ENCODE results near the gene MYCN. TPM values are rescaled to one million over a fixed set of nuclear protein-coding genes. Genes with fewer than 3 reads are reported as not detected.

The MYCN gene
- total and polyA plus RNA-seq, 4 donors = 7.9 to 25.8 (median 16.2) TPM

GRCh38 chr2:15936277-15937104 is 3.9 kb upstream of the MYCN start:
- 90% methylated on average over 3 of the region's 5 CpGs for WGBS (ENCODE audit: insufficient coverage)
- no peak for DNase-seq (ENCODE audit: low read depth in 4 of 6, low spot score in 6 of 6)
- Histone ChIP-seq H3K36me3 (ENCODE audit: control insufficient read depth, insufficient read depth, low read length) (no peaks in the 10 kb centered on the region), H3K4me3 (ENCODE audit: low read depth, low read length) (no peak overlapping the region), H3K27me3 (ENCODE audit: control insufficient read depth, insufficient read depth, low read length) (no peaks in the 10 kb centered on the region), H3K9me3 (ENCODE audit: control insufficient read depth, insufficient read depth, low read length) (no peaks in the 10 kb centered on the region), H3K27ac (ENCODE audit: low read depth, low read length) (no peak overlapping the region), H3K4me1 (ENCODE audit: control insufficient read depth, insufficient read depth, low read length) (peaks cover 23% of the 10 kb centered on the region)

- Histone ChIP-seq H3K36me3 (ENCODE audit: control insufficient read depth, insufficient read depth, low read length) (peaks cover 5% of the 10 kb centered on the region), H3K27me3 (ENCODE audit: control insufficient read depth, insufficient read depth, low read length) (no peaks in the 10 kb centered on the region), H3K9me3 (ENCODE audit: control insufficient read depth, insufficient read depth, low read length) (no peaks in the 10 kb centered on the region), H3K4me3 (ENCODE audit: low read depth, low read length) (no peak overlapping the region), H3K27ac (ENCODE audit: low read depth, low read length) (no peak overlapping the region), H3K4me1 (ENCODE audit: control insufficient read depth, insufficient read depth, low read length) (peaks cover 28% of the 10 kb centered on the region)
- DNase-seq (ENCODE audit: low read depth in 4 of 6, low spot score in 6 of 6) = no peak
- 100% methylated on average over 5 of the region's 8 CpGs for WGBS (ENCODE audit: insufficient coverage)
Observed at GRCh38 chr2:15937105-15937881, 3.1 kb upstream of the MYCN start.

- Histone ChIP-seq H3K4me3 (ENCODE audit: low read depth, low read length) (no peak overlapping the region), H3K36me3 (ENCODE audit: control insufficient read depth, insufficient read depth, low read length) (peaks cover 8% of the 10 kb centered on the region), H3K9me3 (ENCODE audit: control insufficient read depth, insufficient read depth, low read length) (no peaks in the 10 kb centered on the region), H3K27ac (ENCODE audit: low read depth, low read length) (no peak overlapping the region), H3K27me3 (ENCODE audit: control insufficient read depth, insufficient read depth, low read length) (no peaks in the 10 kb centered on the region), H3K4me1 (ENCODE audit: control insufficient read depth, insufficient read depth, low read length) (peaks cover 33% of the 10 kb centered on the region)
- WGBS (ENCODE audit: insufficient coverage) = 79% methylated on average over 3 of the region's 7 CpGs
- DNase-seq (ENCODE audit: low read depth in 4 of 6, low spot score in 6 of 6) = no peak
Observed at GRCh38 chr2:15937882-15938802, 2.2 kb upstream of the MYCN start.

GRCh38 chr2:15938803-15939555 is 1.4 kb upstream of the MYCN start:
- no peak for DNase-seq (ENCODE audit: low read depth in 4 of 6, low spot score in 6 of 6)
- Histone ChIP-seq H3K9me3 (ENCODE audit: control insufficient read depth, insufficient read depth, low read length) (no peaks in the 10 kb centered on the region), H3K27me3 (ENCODE audit: control insufficient read depth, insufficient read depth, low read length) (no peaks in the 10 kb centered on the region), H3K27ac (ENCODE audit: low read depth, low read length) (peak overlapping the region; percentile 16), H3K4me3 (ENCODE audit: low read depth, low read length) (peak overlapping the region; percentile 82), H3K4me1 (ENCODE audit: control insufficient read depth, insufficient read depth, low read length) (peaks cover 41% of the 10 kb centered on the region), H3K36me3 (ENCODE audit: control insufficient read depth, insufficient read depth, low read length) (peaks cover 8% of the 10 kb centered on the region)
- WGBS (ENCODE audit: insufficient coverage) = 38% methylated on average over 1 of the region's 8 CpGs

GRCh38 chr2:15939556-15939853 is 845 bp upstream of the MYCN start:
- 4% methylated on average over 21 of the region's 21 CpGs for WGBS (ENCODE audit: insufficient coverage)
- H3K9me3 ChIP-seq (ENCODE audit: control insufficient read depth, insufficient read depth, low read length) = no peaks in the 10 kb centered on the region
- H3K27me3 ChIP-seq (ENCODE audit: control insufficient read depth, insufficient read depth, low read length) = no peaks in the 10 kb centered on the region
- peak overlapping the region; percentile 16 for H3K27ac ChIP-seq (ENCODE audit: low read depth, low read length)
- peaks cover 41% of the 10 kb centered on the region for H3K4me1 ChIP-seq (ENCODE audit: control insufficient read depth, insufficient read depth, low read length)
- peaks cover 8% of the 10 kb centered on the region for H3K36me3 ChIP-seq (ENCODE audit: control insufficient read depth, insufficient read depth, low read length)
- peak in 1 of 6 donors; percentile 77 for DNase-seq (ENCODE audit: low read depth in 4 of 6, low spot score in 6 of 6)
- peak overlapping the region; percentile 82 for H3K4me3 ChIP-seq (ENCODE audit: low read depth, low read length)

- Histone ChIP-seq H3K27me3 (ENCODE audit: control insufficient read depth, insufficient read depth, low read length) (no peaks in the 10 kb centered on the region), H3K4me3 (ENCODE audit: low read depth, low read length) (peak overlapping the region; percentile 82), H3K27ac (ENCODE audit: low read depth, low read length) (peak overlapping the region; percentile 77), H3K9me3 (ENCODE audit: control insufficient read depth, insufficient read depth, low read length) (no peaks in the 10 kb centered on the region), H3K36me3 (ENCODE audit: control insufficient read depth, insufficient read depth, low read length) (peaks cover 14% of the 10 kb centered on the region), H3K4me1 (ENCODE audit: control insufficient read depth, insufficient read depth, low read length) (peaks cover 45% of the 10 kb centered on the region)
- under 1% methylated on average over 49 of the region's 52 CpGs for WGBS (ENCODE audit: insufficient coverage)
- peak in 4 of 6 donors; percentile 28 to 80 (median 50) for DNase-seq (ENCODE audit: low read depth in 4 of 6, low spot score in 6 of 6)
Observed at GRCh38 chr2:15940661-15941480, 521 bp downstream of the MYCN start.

- Histone ChIP-seq H3K4me3 (ENCODE audit: low read depth, low read length) (peak overlapping the region; percentile 82), H3K36me3 (ENCODE audit: control insufficient read depth, insufficient read depth, low read length) (peaks cover 18% of the 10 kb centered on the region), H3K27ac (ENCODE audit: low read depth, low read length) (peak overlapping the region; percentile 77), H3K9me3 (ENCODE audit: control insufficient read depth, insufficient read depth, low read length) (no peaks in the 10 kb centered on the region), H3K4me1 (ENCODE audit: control insufficient read depth, insufficient read depth, low read length) (peaks cover 48% of the 10 kb centered on the region), H3K27me3 (ENCODE audit: control insufficient read depth, insufficient read depth, low read length) (no peaks in the 10 kb centered on the region)
- 0% methylated on average over 9 of the region's 14 CpGs for WGBS (ENCODE audit: insufficient coverage)
- peak in 5 of 6 donors; percentile 43 to 92 (median 58) for DNase-seq (ENCODE audit: low read depth in 4 of 6, low spot score in 6 of 6)
Observed at GRCh38 chr2:15941481-15941850, 1.1 kb downstream of the MYCN start.

GRCh38 chr2:15941871-15942710 is 1.7 kb downstream of the MYCN start:
- H3K4me1 ChIP-seq (ENCODE audit: control insufficient read depth, insufficient read depth, low read length) = peaks cover 48% of the 10 kb centered on the region
- peaks cover 18% of the 10 kb centered on the region for H3K36me3 ChIP-seq (ENCODE audit: control insufficient read depth, insufficient read depth, low read length)
- H3K27ac ChIP-seq (ENCODE audit: low read depth, low read length) = peak overlapping the region; percentile 67
- peak overlapping the region; percentile 82 for H3K4me3 ChIP-seq (ENCODE audit: low read depth, low read length)
- under 1% methylated on average over 98 of the region's 98 CpGs for WGBS (ENCODE audit: insufficient coverage)
- no peaks in the 10 kb centered on the region for H3K27me3 ChIP-seq (ENCODE audit: control insufficient read depth, insufficient read depth, low read length)
- H3K9me3 ChIP-seq (ENCODE audit: control insufficient read depth, insufficient read depth, low read length) = no peaks in the 10 kb centered on the region
- DNase-seq (ENCODE audit: low read depth in 4 of 6, low spot score in 6 of 6) = peak in 4 of 6 donors; percentile 15 to 67 (median 42)

All from spinal cord (tissue), 10 donors.